Activated CD8-positive, alpha-beta memory T cell treated with anti-CD3 and anti-CD28 coated beads, Interleukin-2, amount 10 ng/mL, durations not matched to agents 7 days and 5 days (primary cell): Measurements from ENCODE around the gene RAB12. TPM values are rescaled to one million over a fixed set of nuclear protein-coding genes. Genes with fewer than 3 reads are reported as not detected.

Experiments used
- ATAC-seq: fragments of 150-1000 bp; cut with Tn5 transposase; one replicate; pipeline ENCODE4 v1.10.0; 2021; ENCODE audit warnings: moderate library complexity
- CTCF ChIA-PET: fragments of 350-600 bp; sonication (Branson Sonifier 250); formaldehyde crosslinking; loops from one replicate; lab custom pipeline; 2021; ENCODE audit warnings: antibody characterized with exemption; lab: Charles Lee
- DNase-seq: peaks from one replicate; pipeline ENCODE4 v3.0.0-alpha.2; 2020
- H3K27ac Mint-ChIP-seq: one replicate; pipeline ENCODE4 v1.8.0; 2021; ENCODE audit warnings: mild to moderate bottlenecking, mixed read lengths
- H3K27me3 Mint-ChIP-seq: one replicate; pipeline ENCODE4 v1.8.0; 2021; ENCODE audit warnings: mixed read lengths
- H3K36me3 Mint-ChIP-seq: one replicate; pipeline ENCODE4 v1.8.0; 2021; ENCODE audit warnings: mild to moderate bottlenecking, mixed read lengths
- H3K4me1 Mint-ChIP-seq: one replicate; pipeline ENCODE4 v1.8.0; 2021; ENCODE audit warnings: mixed read lengths
- H3K4me3 Mint-ChIP-seq: one replicate; pipeline ENCODE4 v1.8.0; 2021; ENCODE audit warnings: mild to moderate bottlenecking, moderate library complexity, mixed read lengths
- H3K9me3 Mint-ChIP-seq: one replicate; pipeline ENCODE4 v1.8.0; 2022; ENCODE audit warnings: low read depth, mixed read lengths
- total RNA-seq, 2 experiments: library from RNA; stranded (reverse); gene quantifications; one replicate each; pipeline ENCODE4 v1.2.3, GENCODE V29; 2021

RAB12 gene
- total RNA-seq, 2 experiments from 2014 or later = 13.6 to 15.2 TPM

DNA sequence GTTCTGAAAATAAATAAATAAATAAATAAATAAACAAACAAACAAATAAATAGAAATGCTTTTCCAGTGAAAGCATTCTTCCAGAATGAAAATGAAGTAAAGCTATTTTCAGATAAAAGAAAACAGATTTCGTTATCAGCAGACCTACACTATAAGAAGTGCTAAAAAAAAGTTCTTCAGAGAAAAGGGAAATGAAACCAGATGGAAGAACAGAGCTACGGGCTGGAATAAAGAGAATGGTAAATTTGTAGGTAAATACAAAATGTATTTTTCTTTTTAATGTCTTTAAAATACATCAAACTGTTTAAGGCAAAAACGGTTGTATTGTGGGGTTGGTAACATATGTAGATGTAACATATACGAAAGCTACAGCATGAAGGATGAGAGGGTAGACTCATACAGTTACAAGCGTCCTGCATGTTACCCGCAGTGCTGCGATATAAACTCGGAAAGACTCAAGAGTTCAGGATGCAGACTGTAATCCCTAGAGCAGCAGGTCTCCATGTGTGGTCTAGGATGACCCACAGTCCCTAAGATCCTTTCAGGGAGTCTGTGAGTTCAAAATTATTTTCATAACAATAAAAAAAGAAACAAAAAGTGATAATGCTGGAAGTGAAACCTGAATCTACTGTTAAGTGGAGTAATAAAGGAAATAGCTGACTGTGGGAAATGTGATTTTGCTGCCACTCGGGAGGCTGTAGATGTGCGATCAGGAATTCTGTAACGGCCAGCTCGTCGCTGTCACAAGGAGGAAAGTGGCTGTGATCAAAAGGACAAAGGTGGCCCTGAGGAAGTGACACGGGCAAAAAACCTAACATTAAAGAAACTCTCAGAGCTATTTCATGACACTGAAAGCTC, 5.3 kb upstream of the RAB12 start:
- Mint-ChIP-seq H3K27ac (no peak overlapping the region), H3K4me3 (peak overlapping the region; percentile 62)
- CTCF ChIA-PET = interaction anchor here (0.6 kb wide), 1 partner anchor 48 kb away, joined by 3 read pairs; no protein-coding TSS in a partner anchor

GRCh38 chr18:8605974-8606373, 3.3 kb upstream of the RAB12 start:
- DNase-seq = no peak
- H3K27ac Mint-ChIP-seq = no peak overlapping the region
- no peaks in the 10 kb centered on the region for H3K9me3 Mint-ChIP-seq
- H3K4me3 Mint-ChIP-seq = no peak overlapping the region
- H3K36me3 Mint-ChIP-seq = peaks cover 2% of the 10 kb centered on the region
- ATAC-seq = no peak
- peaks cover 32% of the 10 kb centered on the region for H3K4me1 Mint-ChIP-seq
- CTCF ChIA-PET = no interaction called here
- H3K27me3 Mint-ChIP-seq = peaks cover 28% of the 10 kb centered on the region

More for the DNA sequence above, 5.3 kb upstream of the RAB12 start:
- no peaks in the 10 kb centered on the region for H3K9me3 Mint-ChIP-seq
- peaks cover 39% of the 10 kb centered on the region for H3K27me3 Mint-ChIP-seq
- peaks cover 26% of the 10 kb centered on the region for H3K4me1 Mint-ChIP-seq
- ATAC-seq (no peak), DNase-seq (no peak)
- H3K36me3 Mint-ChIP-seq = no peaks in the 10 kb centered on the region

DNA sequence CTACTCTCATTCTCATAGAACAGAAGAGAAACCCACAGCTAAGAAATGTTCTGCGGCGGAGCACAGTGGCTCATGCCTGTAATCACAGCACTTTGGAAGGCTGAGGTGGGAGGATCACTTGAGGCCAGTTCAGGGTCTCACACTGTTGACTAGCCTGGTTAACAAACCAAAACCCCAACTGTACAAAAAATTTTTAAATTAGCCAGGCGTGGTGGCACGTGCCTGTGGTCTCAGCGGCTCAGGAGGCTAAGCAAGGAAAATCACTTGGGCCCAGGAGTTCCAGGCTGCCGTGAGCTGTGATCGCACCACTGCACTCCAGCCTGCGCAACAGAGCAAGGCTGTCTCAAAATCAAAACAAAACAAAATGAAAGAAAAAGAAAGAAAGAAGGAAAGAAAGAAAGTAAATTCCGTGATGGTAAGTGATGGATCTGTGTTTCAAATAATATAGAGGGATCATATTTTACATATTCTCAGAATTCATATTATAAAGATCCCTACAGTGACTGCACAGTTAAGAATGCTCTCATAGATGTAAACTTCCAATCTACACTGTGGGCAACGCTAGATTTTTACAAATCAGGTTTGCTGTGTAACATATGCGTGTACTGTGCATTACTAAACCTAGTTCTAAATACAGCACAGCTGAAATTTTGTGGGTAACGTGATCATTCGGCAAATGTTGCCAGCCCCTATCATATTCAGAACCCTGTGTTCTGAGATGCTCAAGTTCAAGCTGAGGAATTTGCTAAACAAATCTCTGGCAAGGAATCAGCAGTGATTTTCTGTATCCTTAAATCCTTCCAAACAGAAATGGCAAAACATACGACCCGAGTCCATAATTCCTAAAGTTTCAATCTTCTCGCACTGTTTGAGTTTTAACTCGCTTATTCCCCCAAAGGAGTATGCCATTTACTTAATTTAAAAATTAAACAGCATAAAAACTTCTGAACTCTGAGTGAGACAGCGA, 1.2 kb upstream of the RAB12 start:
- Mint-ChIP-seq H3K4me1 (peaks cover 40% of the 10 kb centered on the region), H3K4me3 (peak overlapping the region; percentile 77), H3K27ac (peak overlapping the region; percentile 83), H3K36me3 (peaks cover 12% of the 10 kb centered on the region), H3K9me3 (no peaks in the 10 kb centered on the region), H3K27me3 (peaks cover 16% of the 10 kb centered on the region)
- DNase-seq = no peak
- ATAC-seq = no peak
- CTCF ChIA-PET = interaction anchor here (0.8 to 1.7 kb wide), 2 partner anchors 22 to 25 kb away, joined by 3 read pairs; no protein-coding TSS in a partner anchor

- DNase-seq = no peak
- Mint-ChIP-seq H3K4me1 (peaks cover 45% of the 10 kb centered on the region), H3K36me3 (peaks cover 18% of the 10 kb centered on the region), H3K4me3 (peak overlapping the region; percentile 91), H3K27ac (peak overlapping the region; percentile 83), H3K27me3 (peaks cover 16% of the 10 kb centered on the region), H3K9me3 (no peaks in the 10 kb centered on the region)
- peak; percentile 29 for ATAC-seq
- CTCF ChIA-PET = interaction anchor here (0.9 to 2.2 kb wide), 3 partner anchors 13 to 20 kb away, joined by 3 to 8 read pairs (median 5); no protein-coding TSS in a partner anchor
These were observed 622 bp downstream of the RAB12 start for GRCh38 chr18:8609659-8610458.

DNA sequence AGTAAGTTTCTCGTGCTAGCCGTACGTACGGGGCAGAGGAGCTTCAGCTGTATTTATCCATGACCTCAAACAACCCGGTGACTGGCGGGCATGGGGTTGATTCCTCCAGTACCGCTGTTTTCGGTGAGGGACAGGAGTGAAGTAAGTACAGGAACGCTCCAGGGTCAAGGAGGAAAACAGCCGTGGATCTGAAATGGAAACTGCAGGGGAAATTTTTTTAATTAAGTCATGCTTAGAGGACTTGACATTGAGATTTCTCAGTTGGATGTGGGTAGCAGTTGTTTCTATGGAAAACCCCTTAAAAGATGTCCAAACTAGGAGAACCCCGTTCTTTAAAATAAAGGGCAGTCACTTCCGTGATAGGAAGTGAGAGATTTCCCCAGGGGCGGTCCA, 1.2 kb downstream of the RAB12 start:
- Mint-ChIP-seq H3K36me3 (peaks cover 20% of the 10 kb centered on the region), H3K27me3 (peaks cover 16% of the 10 kb centered on the region), H3K27ac (peak overlapping the region; percentile 83), H3K4me1 (peaks cover 50% of the 10 kb centered on the region), H3K4me3 (peak overlapping the region; percentile 91), H3K9me3 (no peaks in the 10 kb centered on the region)
- ATAC-seq = peak; percentile 5
- no peak for DNase-seq
- CTCF ChIA-PET = interaction anchor here (2.2 kb wide), 1 partner anchor 13 kb away, joined by 8 read pairs; no protein-coding TSS in a partner anchor

DNA sequence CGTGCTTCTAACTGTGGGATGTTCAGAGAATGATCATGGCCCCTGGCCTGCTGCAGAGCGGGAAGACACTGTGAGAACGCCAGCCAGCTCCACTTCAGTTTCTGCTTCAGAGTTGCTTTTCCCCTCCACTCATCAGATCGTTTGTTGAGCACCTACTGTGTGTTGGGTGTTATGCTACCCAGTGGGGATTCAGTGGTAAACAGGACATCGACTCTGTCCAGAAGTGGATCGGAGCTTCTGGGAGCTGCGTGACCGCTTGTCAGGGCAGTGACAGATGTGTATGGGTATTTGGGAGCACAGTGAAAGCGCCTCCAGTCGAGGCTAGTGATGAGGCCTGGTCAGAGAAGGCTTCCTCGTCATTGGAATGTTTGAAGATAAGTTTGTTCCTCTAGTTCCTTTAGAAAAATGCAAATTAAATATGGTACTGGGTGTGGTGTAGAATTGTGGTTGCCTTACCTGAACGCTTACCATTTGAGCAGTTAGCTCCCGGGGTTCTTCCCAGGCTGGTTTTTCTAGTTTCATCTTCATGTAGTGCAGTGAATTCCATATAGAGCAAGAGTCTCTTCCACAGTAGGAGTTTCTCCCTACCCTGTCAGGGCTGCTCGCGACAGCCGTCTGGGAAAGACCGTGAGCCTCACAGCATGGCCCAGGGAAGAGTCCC, 2.8 kb downstream of the RAB12 start:
- DNase-seq (no peak), ATAC-seq (no peak)
- Mint-ChIP-seq H3K27ac (no peak overlapping the region), H3K27me3 (peaks cover 11% of the 10 kb centered on the region), H3K4me1 (peaks cover 50% of the 10 kb centered on the region), H3K36me3 (peaks cover 24% of the 10 kb centered on the region), H3K4me3 (peak overlapping the region; percentile 91), H3K9me3 (no peaks in the 10 kb centered on the region)
- CTCF ChIA-PET = no interaction called here

- H3K36me3 Mint-ChIP-seq = peaks cover 33% of the 10 kb centered on the region
- DNase-seq (no peak), ATAC-seq (no peak)
- no peak overlapping the region for H3K27ac Mint-ChIP-seq
- CTCF ChIA-PET = no interaction called here
- H3K27me3 Mint-ChIP-seq = no peaks in the 10 kb centered on the region
- H3K4me3 Mint-ChIP-seq = no peak overlapping the region
- no peaks in the 10 kb centered on the region for H3K9me3 Mint-ChIP-seq
- H3K4me1 Mint-ChIP-seq = peaks cover 51% of the 10 kb centered on the region
These were observed 5.6 kb downstream of the RAB12 start for GRCh38 chr18:8614875-8615274.

DNA sequence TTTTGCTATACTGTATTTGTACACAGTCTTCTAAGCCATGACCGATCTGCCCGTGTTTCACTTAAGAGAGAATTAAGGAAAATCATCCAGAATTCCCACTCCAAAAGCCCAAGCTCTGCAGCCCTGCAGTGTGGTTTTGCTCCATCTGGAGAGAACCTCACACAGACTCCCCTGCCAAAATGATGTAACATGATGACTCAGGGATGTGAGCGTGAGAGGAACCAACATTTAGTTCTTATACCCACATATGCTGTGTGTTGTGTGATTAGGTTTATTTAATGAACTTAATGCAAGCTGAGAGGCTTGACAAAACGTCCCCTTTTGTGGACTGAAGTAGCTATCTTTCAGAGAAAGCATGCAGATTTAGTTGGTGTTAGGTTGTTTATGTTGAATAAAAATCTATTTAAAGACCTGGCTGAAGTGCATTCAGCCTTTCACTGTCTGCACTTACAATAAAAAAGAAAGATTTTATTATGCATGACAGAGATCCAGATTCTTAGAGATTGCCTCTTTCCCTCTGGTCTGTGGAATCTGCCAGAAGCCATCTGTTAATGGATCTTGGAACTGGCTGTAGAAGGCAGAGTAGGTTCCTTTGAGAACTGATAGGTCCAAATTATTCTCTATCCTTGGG, 6.3 kb downstream of the RAB12 start:
- DNase-seq (no peak), ATAC-seq (no peak)
- H3K4me3 Mint-ChIP-seq = no peak overlapping the region
- CTCF ChIA-PET = no interaction called here
- H3K27ac Mint-ChIP-seq = no peak overlapping the region
- H3K4me1 Mint-ChIP-seq = peaks cover 50% of the 10 kb centered on the region
- H3K36me3 Mint-ChIP-seq = peaks cover 33% of the 10 kb centered on the region
- no peaks in the 10 kb centered on the region for H3K9me3 Mint-ChIP-seq
- H3K27me3 Mint-ChIP-seq = no peaks in the 10 kb centered on the region

DNA sequence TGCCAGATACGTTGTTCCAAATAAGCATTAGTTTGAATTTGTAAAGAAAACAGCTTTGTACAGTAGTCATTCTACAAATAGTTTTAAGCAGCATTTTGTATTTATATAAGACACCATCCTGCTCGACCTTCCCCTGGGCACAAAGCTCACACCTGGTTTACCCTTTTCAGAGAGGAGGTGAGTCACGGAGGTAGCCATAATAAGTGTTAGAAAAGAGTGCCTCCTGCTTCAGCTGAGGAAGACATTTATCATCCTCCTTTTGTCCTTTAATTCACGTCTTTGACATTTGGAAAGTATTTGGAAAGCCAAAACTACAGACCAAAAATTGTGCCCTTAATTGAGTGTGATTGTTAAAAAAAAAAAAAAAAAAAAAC, 6.8 kb downstream of the RAB12 start:
- CTCF ChIA-PET = interaction anchor here (0.6 kb wide), 1 partner anchor 16 kb away, joined by 4 read pairs; no protein-coding TSS in a partner anchor
- ATAC-seq = no peak
- no peaks in the 10 kb centered on the region for H3K27me3 Mint-ChIP-seq
- H3K4me1 Mint-ChIP-seq = peaks cover 51% of the 10 kb centered on the region
- peaks cover 38% of the 10 kb centered on the region for H3K36me3 Mint-ChIP-seq
- H3K4me3 Mint-ChIP-seq = no peak overlapping the region
- no peak overlapping the region for H3K27ac Mint-ChIP-seq
- H3K9me3 Mint-ChIP-seq = no peaks in the 10 kb centered on the region
- DNase-seq = no peak

DNA sequence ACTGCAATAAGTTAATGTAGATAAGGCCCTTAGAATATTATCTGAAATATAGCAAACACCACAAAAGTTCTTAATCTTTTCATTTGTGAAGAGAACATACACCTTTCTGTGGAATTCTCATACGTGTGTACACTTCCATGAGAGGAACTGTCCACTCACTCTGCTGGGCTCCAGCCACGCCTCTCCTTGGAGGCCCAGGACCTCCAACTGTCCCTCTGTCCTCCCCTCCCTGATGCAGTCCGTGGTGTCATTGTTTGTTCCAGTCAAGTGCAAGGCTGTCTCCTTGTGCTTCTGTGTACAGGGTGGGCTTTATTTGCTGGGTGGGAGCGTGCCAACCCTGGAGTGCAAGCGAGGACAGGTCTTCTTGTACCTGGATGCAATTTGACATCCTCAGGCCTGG, 8.7 kb downstream of the RAB12 start:
- ATAC-seq (no peak), DNase-seq (no peak)
- Mint-ChIP-seq H3K36me3 (peaks cover 44% of the 10 kb centered on the region), H3K27ac (no peak overlapping the region), H3K27me3 (no peaks in the 10 kb centered on the region), H3K4me1 (peaks cover 47% of the 10 kb centered on the region), H3K4me3 (no peak overlapping the region), H3K9me3 (peaks cover 4% of the 10 kb centered on the region)
- CTCF ChIA-PET = interaction anchor here (0.6 kb wide), 1 partner anchor 727 kb away, joined by 3 read pairs; no protein-coding TSS in a partner anchor

DNA sequence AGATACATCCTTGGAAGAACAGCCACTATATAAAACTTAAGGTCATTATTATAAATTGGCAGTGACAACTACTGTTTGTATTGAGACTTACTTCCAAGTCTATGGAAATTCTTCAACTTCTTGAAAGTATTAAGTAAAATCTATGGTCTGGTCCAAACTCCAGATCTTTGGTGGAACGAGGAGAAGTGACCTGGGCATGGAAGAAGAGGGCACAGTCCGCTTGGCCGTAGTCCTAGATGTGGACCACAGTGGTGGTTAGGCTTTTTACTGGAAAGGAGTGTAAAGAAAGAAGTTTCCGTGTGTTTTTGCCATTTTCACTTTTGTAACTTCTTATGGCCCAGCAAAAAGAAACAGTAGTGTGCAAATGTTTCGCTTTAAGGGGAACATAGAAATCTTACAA, 9.8 kb downstream of the RAB12 start:
- Mint-ChIP-seq H3K4me3 (no peak overlapping the region), H3K27ac (no peak overlapping the region), H3K9me3 (peaks cover 4% of the 10 kb centered on the region), H3K27me3 (no peaks in the 10 kb centered on the region), H3K36me3 (peaks cover 45% of the 10 kb centered on the region), H3K4me1 (peaks cover 49% of the 10 kb centered on the region)
- ATAC-seq = no peak
- DNase-seq = no peak
- CTCF ChIA-PET = no interaction called here
